ENCODE results near the gene GPR15. TPM values are rescaled to one million over a fixed set of nuclear protein-coding genes. Genes with fewer than 3 reads are reported as not detected.

Gene GPR15
- total RNA-seq, 2 experiments from 2014 or later, result 8.4 to 9.6 TPM

DNA sequence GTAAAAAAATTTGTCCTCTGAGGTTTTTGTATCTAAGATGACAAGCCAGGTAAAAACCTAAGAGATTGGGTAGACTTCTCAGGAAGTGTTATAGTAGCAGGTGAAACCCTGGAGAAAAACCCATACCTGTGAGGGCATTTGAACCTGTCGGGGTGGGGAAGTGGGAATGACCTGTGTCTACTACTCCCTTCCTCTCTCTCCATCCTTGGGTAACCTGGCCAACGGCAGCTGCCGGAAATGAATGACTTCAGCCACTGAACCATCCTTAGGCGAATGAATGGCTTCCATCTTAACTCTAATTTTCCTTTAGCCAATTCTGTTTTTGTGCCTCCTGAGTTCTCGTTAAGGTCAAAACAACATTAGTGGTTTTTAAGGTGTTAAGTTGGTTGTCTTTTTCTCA is 16.8 kb downstream of the GPR15 start:
- Mint-ChIP-seq H3K27me3 (no peaks in the 10 kb centered on the region), H3K36me3 (ENCODE audit: low read depth) (no peaks in the 10 kb centered on the region), H3K4me1 (ENCODE audit: low read depth) (peaks cover 16% of the 10 kb centered on the region), H3K27ac (no peak overlapping the region), H3K4me3 (no peak overlapping the region), H3K9me3 (no peaks in the 10 kb centered on the region)
- TF ChIP-seq, protein P1, sequence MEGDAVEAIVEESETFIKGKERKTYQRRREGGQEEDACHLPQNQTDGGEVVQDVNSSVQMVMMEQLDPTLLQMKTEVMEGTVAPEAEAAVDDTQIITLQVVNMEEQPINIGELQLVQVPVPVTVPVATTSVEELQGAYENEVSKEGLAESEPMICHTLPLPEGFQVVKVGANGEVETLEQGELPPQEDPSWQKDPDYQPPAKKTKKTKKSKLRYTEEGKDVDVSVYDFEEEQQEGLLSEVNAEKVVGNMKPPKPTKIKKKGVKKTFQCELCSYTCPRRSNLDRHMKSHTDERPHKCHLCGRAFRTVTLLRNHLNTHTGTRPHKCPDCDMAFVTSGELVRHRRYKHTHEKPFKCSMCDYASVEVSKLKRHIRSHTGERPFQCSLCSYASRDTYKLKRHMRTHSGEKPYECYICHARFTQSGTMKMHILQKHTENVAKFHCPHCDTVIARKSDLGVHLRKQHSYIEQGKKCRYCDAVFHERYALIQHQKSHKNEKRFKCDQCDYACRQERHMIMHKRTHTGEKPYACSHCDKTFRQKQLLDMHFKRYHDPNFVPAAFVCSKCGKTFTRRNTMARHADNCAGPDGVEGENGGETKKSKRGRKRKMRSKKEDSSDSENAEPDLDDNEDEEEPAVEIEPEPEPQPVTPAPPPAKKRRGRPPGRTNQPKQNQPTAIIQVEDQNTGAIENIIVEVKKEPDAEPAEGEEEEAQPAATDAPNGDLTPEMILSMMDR (IDR thresholded peaks at IDR 0.05), result no peak
- ChIA-PET CTCF (no interaction called here), POLR2A (interaction anchor here (1.0 kb wide), 1 partner anchor 24 kb away, joined by 3 read pairs; no protein-coding TSS in a partner anchor)
- H3K4me1 ChIP-seq (ENCODE audit: insufficient read depth, low read length), result peaks cover 11% of the 10 kb centered on the region
- no peaks in the 10 kb centered on the region for H3K9me3 ChIP-seq (ENCODE audit: control insufficient read depth in 1 of 2, insufficient read depth in 1 of 2, low read length in 2 of 2)
- no peaks in the 10 kb centered on the region for H3K27me3 ChIP-seq (ENCODE audit: control insufficient read depth in 1 of 2, insufficient read depth in 2 of 2, low read length in 2 of 2)
- intact Hi-C loops (cut with DNase I, micrococcal nuclease), result no loop called here
- ATAC-seq (ENCODE audit: poor library complexity) (no peak), DNase-seq (no peak)
- no peaks in the 10 kb centered on the region for H3K36me3 ChIP-seq (ENCODE audit: insufficient read depth, low read length)
- H3K4me3 ChIP-seq (ENCODE audit: low read length), result no peak overlapping the region
- no peak overlapping the region for H3K27ac ChIP-seq (ENCODE audit: low read depth in 1 of 2, low read length in 2 of 2)

GRCh38 chr3:98550833-98551232 is 19.1 kb downstream of the GPR15 start:
- ATAC-seq (ENCODE audit: poor library complexity) (no peak), DNase-seq (no peak)
- no peaks in the 10 kb centered on the region for H3K27me3 Mint-ChIP-seq
- no peaks in the 10 kb centered on the region for H3K27me3 ChIP-seq (ENCODE audit: control insufficient read depth in 1 of 2, insufficient read depth in 2 of 2, low read length in 2 of 2)
- H3K4me3 Mint-ChIP-seq, result no peak overlapping the region
- ChIA-PET CTCF (interaction anchor here (0.9 kb wide), 1 partner anchor 10 kb away, joined by 3 read pairs; no protein-coding TSS in a partner anchor), POLR2A (interaction anchor here (1.2 kb wide), 1 partner anchor 28 kb away, joined by 3 read pairs; the partner anchor contains the start of gene CLDND1)
- no peak overlapping the region for H3K4me3 ChIP-seq (ENCODE audit: low read length)
- H3K9me3 Mint-ChIP-seq, result no peaks in the 10 kb centered on the region
- no peaks in the 10 kb centered on the region for H3K36me3 ChIP-seq (ENCODE audit: insufficient read depth, low read length)
- no peak overlapping the region for H3K27ac ChIP-seq (ENCODE audit: low read depth in 1 of 2, low read length in 2 of 2)
- no peaks in the 10 kb centered on the region for H3K36me3 Mint-ChIP-seq (ENCODE audit: low read depth)
- peaks cover 32% of the 10 kb centered on the region for H3K4me1 Mint-ChIP-seq (ENCODE audit: low read depth)
- TF ChIP-seq, protein P1 (IDR thresholded peaks at IDR 0.05), result no peak
- H3K4me1 ChIP-seq (ENCODE audit: insufficient read depth, low read length), result peaks cover 16% of the 10 kb centered on the region
- intact Hi-C loops (cut with DNase I, micrococcal nuclease), result no loop called here
- no peaks in the 10 kb centered on the region for H3K9me3 ChIP-seq (ENCODE audit: control insufficient read depth in 1 of 2, insufficient read depth in 1 of 2, low read length in 2 of 2)
- H3K27ac Mint-ChIP-seq, result no peak overlapping the region

GRCh38 chr3:98551236-98551635 is 19.5 kb downstream of the GPR15 start:
- H3K9me3 Mint-ChIP-seq, result no peaks in the 10 kb centered on the region
- peaks cover 36% of the 10 kb centered on the region for H3K4me1 Mint-ChIP-seq (ENCODE audit: low read depth)
- DNase-seq (no peak), ATAC-seq (ENCODE audit: poor library complexity) (no peak)
- Histone ChIP-seq H3K27me3 (ENCODE audit: control insufficient read depth in 1 of 2, insufficient read depth in 2 of 2, low read length in 2 of 2) (no peaks in the 10 kb centered on the region), H3K36me3 (ENCODE audit: insufficient read depth, low read length) (no peaks in the 10 kb centered on the region), H3K9me3 (ENCODE audit: control insufficient read depth in 1 of 2, insufficient read depth in 1 of 2, low read length in 2 of 2) (no peaks in the 10 kb centered on the region), H3K4me1 (ENCODE audit: insufficient read depth, low read length) (peaks cover 16% of the 10 kb centered on the region), H3K4me3 (ENCODE audit: low read length) (no peak overlapping the region), H3K27ac (ENCODE audit: low read depth in 1 of 2, low read length in 2 of 2) (no peak overlapping the region)
- H3K27ac Mint-ChIP-seq, result no peak overlapping the region
- no peak overlapping the region for H3K4me3 Mint-ChIP-seq
- POLR2A ChIA-PET, result interaction anchor here (1.2 to 6.3 kb wide), 2 partner anchors 14 to 28 kb away, joined by 3 to 57 read pairs; partner anchors contain the start of gene CLDND1
- no peaks in the 10 kb centered on the region for H3K27me3 Mint-ChIP-seq
- CTCF ChIA-PET, result interaction anchor here (0.9 kb wide), 1 partner anchor 10 kb away, joined by 3 read pairs; no protein-coding TSS in a partner anchor
- TF ChIP-seq, protein P1 (IDR thresholded peaks at IDR 0.05), result no peak
- H3K36me3 Mint-ChIP-seq (ENCODE audit: low read depth), result no peaks in the 10 kb centered on the region
- intact Hi-C loops (cut with DNase I, micrococcal nuclease), result no loop called here
